Right lobe of liver (tissue), 6 donors: Measurements from ENCODE around the gene ANKRD45. TPM values are rescaled to one million over a fixed set of nuclear protein-coding genes. Genes with fewer than 3 reads are reported as not detected.

Experiments
- ATAC-seq, 4 donors: fragments of 200-7000 bp; cut with Tn5 transposase; one replicate each; pipeline ENCODE4 v1.9.1; 2020; ENCODE audit warnings: mild to moderate bottlenecking in 4 of 4, moderate library complexity in 4 of 4
- DNase-seq, 3 donors: peaks; one replicate each; pipeline ENCODE4 v3.0.0-alpha.2; 2020
- H3K27ac ChIP-seq, 3 donors: fragments of 200-600 bp; one replicate each; pipeline ENCODE4 v1.8.0; 2022
- H3K27me3 ChIP-seq, 2 donors: fragments of 200-600 bp; one replicate each; pipeline ENCODE4 v1.8.0; 2022
- H3K36me3 ChIP-seq, 4 donors: fragments of 200-600 bp; sonication (generic) in 1 of 4; one replicate each; pipeline versions ENCODE4 v1.5.1 to v1.8.0; 2017 to 2022; ENCODE audit warnings: control low read depth in 1 of 4
- H3K4me1 ChIP-seq, 4 donors: fragments of 200-600 bp; sonication (generic) in 1 of 4; one replicate each; pipeline versions ENCODE4 v1.5.1 to v1.8.0; 2017 to 2022; ENCODE audit warnings: control low read depth in 1 of 4
- H3K4me3 ChIP-seq, 3 donors: fragments of 200-600 bp; one replicate each; pipeline ENCODE4 v1.8.0; 2022
- H3K9me3 ChIP-seq, 4 donors: fragments of 200-600 bp; sonication (generic) in 1 of 4; one replicate each; pipeline versions ENCODE4 v1.5.1 to v1.8.0; 2017 to 2022; ENCODE audit warnings: control low read depth in 1 of 4
- POLR2A ChIP-seq: fragments of 450-650 bp; IDR thresholded peaks from one replicate; pipeline ENCODE4 v1.6.1; 2017; ENCODE audit warnings: antibody characterized with exemption, mild to moderate bottlenecking
- WGBS: methylation state at CpG from one replicate; pipeline ENCODE4 v1.1.6; 2018; ENCODE audit warnings: low coverage, low lambda C conversion rate; ENCODE audit not compliant: insufficient coverage; ENCODE audit errors: missing lambda C conversion rate; 5-methylcytosine and 5-hydroxymethylcytosine counted together
- intact Hi-C, 2 donors: fragments of 100-400 bp; cut with DNase I; formaldehyde crosslinking; loops; one replicate each; pipeline versions ENCODE4 v1.11.2 to v1.14.1; 2022
- long read RNA-seq: library from polyadenylated mRNA; unstranded; transcript quantifications from one replicate; pipeline ENCODE4 v2.0.0, GENCODE V29; 2019
- total RNA-seq, 6 experiments: library from RNA; depleted of rRNA in 2 of 6; stranded (reverse); fragments of >200 nt in 2 of 6; fragmentation: NEBNext Ultra II Directional in 3 of 6; extraction: Animal tissue kit (Norgen Biotek cat#: 25700) in 3 of 6; gene quantifications; one replicate each; pipeline versions ENCODE4 v1.1.0 to v1.2.4, GENCODE V29; 2016 to 2023
- TF ChIP-seq, protein P1 (sequence below), 4 donors: fragments of 200-600 bp in 3 of 4; fragments of 450-650 bp in 1 of 4; IDR thresholded peaks; one replicate each; pipeline versions ENCODE4 v1.5.1 to v1.8.0; 2016 to 2022; ENCODE audit warnings: antibody characterized with exemption in 4 of 4, mild to moderate bottlenecking in 2 of 4
- donor health status: DM: no; HTN: yes; CAD: no.
- donor health status: DM: no; HTN: no; CAD: no.
- donor health status: DM: no; HTN: no; CAD: no.
- donor health status: DM: no; HTN: yes; CAD: no.
- donor health status: DM: no; HTN: yes; CAD: no.

The ANKRD45 gene, protein sequence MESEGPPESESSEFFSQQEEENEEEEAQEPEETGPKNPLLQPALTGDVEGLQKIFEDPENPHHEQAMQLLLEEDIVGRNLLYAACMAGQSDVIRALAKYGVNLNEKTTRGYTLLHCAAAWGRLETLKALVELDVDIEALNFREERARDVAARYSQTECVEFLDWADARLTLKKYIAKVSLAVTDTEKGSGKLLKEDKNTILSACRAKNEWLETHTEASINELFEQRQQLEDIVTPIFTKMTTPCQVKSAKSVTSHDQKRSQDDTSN
- under 1 TPM in 1 of 6 experiments, not detected in 5; 0.15 TPM for total RNA-seq
- long read RNA-seq, result 0 reads

- Histone ChIP-seq H3K27me3 (peaks cover 0 to 6% of the 10 kb centered on the region in 2 donors), H3K4me1 (peaks cover 0 to 7% (median 0%) of the 10 kb centered on the region in 4 donors), H3K4me3 (peak within 1 kb of the TSS; percentile 24 to 29 (median 29)), H3K9me3 (no peaks in the 10 kb centered on the region), H3K36me3 (no peaks in the 10 kb centered on the region), H3K27ac (no peak within 1 kb of the TSS)
- ATAC-seq, result peak; percentile 43 to 84 (median 57)
- TF ChIP-seq, protein P1, sequence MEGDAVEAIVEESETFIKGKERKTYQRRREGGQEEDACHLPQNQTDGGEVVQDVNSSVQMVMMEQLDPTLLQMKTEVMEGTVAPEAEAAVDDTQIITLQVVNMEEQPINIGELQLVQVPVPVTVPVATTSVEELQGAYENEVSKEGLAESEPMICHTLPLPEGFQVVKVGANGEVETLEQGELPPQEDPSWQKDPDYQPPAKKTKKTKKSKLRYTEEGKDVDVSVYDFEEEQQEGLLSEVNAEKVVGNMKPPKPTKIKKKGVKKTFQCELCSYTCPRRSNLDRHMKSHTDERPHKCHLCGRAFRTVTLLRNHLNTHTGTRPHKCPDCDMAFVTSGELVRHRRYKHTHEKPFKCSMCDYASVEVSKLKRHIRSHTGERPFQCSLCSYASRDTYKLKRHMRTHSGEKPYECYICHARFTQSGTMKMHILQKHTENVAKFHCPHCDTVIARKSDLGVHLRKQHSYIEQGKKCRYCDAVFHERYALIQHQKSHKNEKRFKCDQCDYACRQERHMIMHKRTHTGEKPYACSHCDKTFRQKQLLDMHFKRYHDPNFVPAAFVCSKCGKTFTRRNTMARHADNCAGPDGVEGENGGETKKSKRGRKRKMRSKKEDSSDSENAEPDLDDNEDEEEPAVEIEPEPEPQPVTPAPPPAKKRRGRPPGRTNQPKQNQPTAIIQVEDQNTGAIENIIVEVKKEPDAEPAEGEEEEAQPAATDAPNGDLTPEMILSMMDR (IDR thresholded peaks at IDR 0.05), result no peak
- TF ChIP-seq POLR2A, result no peak
- DNase-seq, result peak in 2 of 3 donors; percentile 43 to 57
- intact Hi-C loops, result no loop called here
- WGBS, result 7% methylated on average over 17 of the region's 33 CpGs
These were observed at the start of gene ANKRD45 for GRCh38 chr1:173669491-173669941. TSS of gene ANKRD45 (minus strand) at chr1:173669851. CDS start at chr1:173659418, 10,433 bp downstream.

DNA sequence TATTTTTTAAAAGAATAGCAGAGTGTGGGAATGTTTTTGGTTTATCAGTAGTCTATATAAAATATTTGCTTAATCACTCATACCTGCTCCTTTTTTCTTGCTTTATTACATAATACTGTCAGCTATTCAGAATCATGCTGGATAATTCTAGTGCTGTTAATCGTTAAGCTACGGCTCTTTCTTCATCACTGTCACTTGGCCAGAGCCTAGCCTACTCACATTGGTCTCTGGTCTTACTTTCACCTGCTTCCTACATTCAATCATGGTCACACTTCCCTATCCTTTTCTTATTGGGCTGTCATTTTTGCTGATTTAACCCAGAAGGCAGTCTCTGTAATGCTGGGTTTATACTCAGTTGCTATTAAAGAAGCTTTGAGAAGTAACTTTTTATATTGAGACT, 47.6 kb upstream of the ANKRD45 start:
- peak in 1 of 3 donors; percentile 72 for DNase-seq
- WGBS, result 14% methylated on average over 2 of the region's 2 CpGs
- TF ChIP-seq, protein P1 (IDR thresholded peaks at IDR 0.05), result no peak
- no peak for TF ChIP-seq POLR2A

DNA sequence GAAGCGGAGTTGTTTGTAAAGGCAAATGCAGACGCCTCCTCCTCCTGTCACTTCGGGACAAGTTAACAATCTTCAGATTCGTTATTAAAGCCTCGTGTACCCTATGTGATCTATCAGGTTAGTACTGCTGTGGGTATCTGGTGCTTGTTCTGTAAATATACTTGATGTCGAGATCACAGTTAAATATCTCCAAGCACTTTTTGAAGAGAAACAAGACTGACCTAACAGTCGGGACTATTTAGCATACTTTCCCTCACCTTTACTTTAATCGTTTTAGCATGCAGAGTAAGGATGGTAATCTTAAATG, 45.8 kb upstream of the ANKRD45 start:
- intact Hi-C loops, result no loop called here
- Histone ChIP-seq H3K27ac (peak overlapping the region; percentile 89 to 94 (median 93)), H3K9me3 (no peaks in the 10 kb centered on the region), H3K36me3 (no peaks in the 10 kb centered on the region), H3K27me3 (no peaks in the 10 kb centered on the region), H3K4me3 (peak overlapping the region; percentile 80 to 84 (median 84)), H3K4me1 (peaks cover 0 to 21% (median 6%) of the 10 kb centered on the region in 4 donors)
- TF ChIP-seq, protein P1 (IDR thresholded peaks at IDR 0.05), result no peak
- no peak for TF ChIP-seq POLR2A
- WGBS, result 0% methylated on average over 5 of the region's 8 CpGs
- DNase-seq (no peak), ATAC-seq (no peak)

More for the DNA sequence above, 47.6 kb upstream of the ANKRD45 start:
- Histone ChIP-seq H3K36me3 (no peaks in the 10 kb centered on the region), H3K27me3 (no peaks in the 10 kb centered on the region), H3K4me1 (peaks cover 0 to 21% (median 6%) of the 10 kb centered on the region in 4 donors), H3K27ac (peak overlapping the region in 2 of 3 donors; percentile 93 to 94), H3K9me3 (no peaks in the 10 kb centered on the region), H3K4me3 (no peak overlapping the region)
- intact Hi-C loops, result no loop called here
- ATAC-seq, result peak; percentile 67 to 78 (median 72)

DNA sequence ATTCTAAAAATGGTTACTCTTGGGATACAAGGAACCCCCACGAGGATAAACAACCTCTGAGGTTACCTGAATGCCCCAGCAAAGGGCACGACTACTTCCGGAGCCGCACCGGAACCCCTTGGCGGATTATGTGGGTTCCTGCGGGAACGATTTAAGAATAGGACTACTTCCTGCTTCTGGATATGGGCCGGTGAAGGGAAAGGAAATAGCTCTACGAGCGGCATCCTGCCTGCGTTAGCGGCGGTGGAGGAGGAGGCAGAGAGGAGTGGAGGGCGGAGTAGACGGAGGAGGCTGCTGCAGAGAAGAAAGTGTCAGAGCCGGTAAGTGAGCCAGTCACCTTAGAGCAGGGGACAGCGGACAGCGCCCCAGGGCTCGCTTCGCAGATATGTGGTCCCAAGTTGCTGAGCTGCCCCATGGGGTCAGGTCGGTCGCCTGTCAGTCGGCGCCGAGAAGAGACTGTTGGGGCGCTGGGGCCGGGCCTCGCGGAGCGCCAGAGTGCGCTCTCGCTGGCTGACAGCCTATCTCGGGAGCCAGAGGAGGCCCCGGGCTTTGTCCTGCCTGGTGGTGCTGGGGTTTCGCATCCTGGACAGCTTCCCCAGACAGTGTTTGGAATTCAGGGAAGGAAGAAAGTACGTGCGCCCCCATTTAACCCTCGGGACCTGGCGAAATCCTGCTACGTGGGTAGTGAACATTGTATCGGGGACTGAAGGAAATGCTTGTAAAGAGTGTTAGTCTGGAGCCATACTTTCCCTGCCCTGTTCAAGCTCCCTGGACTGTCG, 45.3 kb upstream of the ANKRD45 start, which contains the start of gene KLHL20:
Gene KLHL20, plus strand, starts transcription at position 223 of the 779 bp plus-strand sequence. CDS start 1,063 bp downstream, outside the sequence.
- DNase-seq (peak; percentile 79 to 84 (median 84)), ATAC-seq (peak; percentile 93 to 96 (median 94))
- 0% methylated on average over 16 of the region's 43 CpGs for WGBS
- Histone ChIP-seq H3K27ac (peak within 1 kb of the TSS; percentile 89 to 94 (median 93)), H3K36me3 (no peaks in the 10 kb centered on the region), H3K4me3 (peak within 1 kb of the TSS; percentile 80 to 84 (median 84)), H3K27me3 (no peaks in the 10 kb centered on the region), H3K9me3 (no peaks in the 10 kb centered on the region), H3K4me1 (peaks cover 0 to 21% (median 6%) of the 10 kb centered on the region in 4 donors)
- TF ChIP-seq, protein P1 (IDR thresholded peaks at IDR 0.05), result no peak
- peak; percentile 83 for TF ChIP-seq POLR2A
- intact Hi-C loops, result no loop called here
